WERI-Rb-1 (cell line): ENCODE measurements around the gene MFSD11.
"Not testable (repeated sequence)": the region's sequence is repeated elsewhere in the genome, so short reads cannot be mapped to it uniquely, and the experiment has no call there.

Experiments
- DNase-seq: peaks from one replicate; pipeline ENCODE4 v3.0.0-alpha.2; 2020
- H3K27ac ChIP-seq: fragments of 250-450 bp; sonication (Bioruptor Pico); 2 replicates; pipeline ENCODE4 v1.5.1; 2020; ENCODE audit warnings: mild to moderate bottlenecking, moderate library complexity
- H3K27me3 ChIP-seq: fragments of 250-450 bp; sonication (Bioruptor Pico); 2 replicates; pipeline ENCODE4 v1.5.1; 2021; ENCODE audit warnings: mild to moderate bottlenecking, low read depth, moderate library complexity; ENCODE audit not compliant: insufficient read depth, severe bottlenecking
- H3K36me3 ChIP-seq: fragments of 250-450 bp; sonication (Bioruptor Pico); 2 replicates; pipeline ENCODE4 v1.5.1; 2020; ENCODE audit warnings: mild to moderate bottlenecking, moderate library complexity
- H3K4me3 ChIP-seq: 2 replicates; pipeline ENCODE4 v1.5.1; 2011; ENCODE audit warnings: low read depth, mild to moderate bottlenecking, control low read depth, low read length
- H3K9me3 ChIP-seq: fragments of 250-450 bp; sonication (Bioruptor Pico); 2 replicates; pipeline ENCODE4 v1.5.1; 2021; ENCODE audit warnings: mild to moderate bottlenecking, moderate library complexity; ENCODE audit not compliant: severe bottlenecking
- TF ChIP-seq, protein P1 (sequence below): IDR thresholded peaks from 2 replicates; pipeline ENCODE4 v1.5.1; 2011; ENCODE audit warnings: low read depth, mild to moderate bottlenecking, control low read depth, inconsistent platforms, low read length

Gene MFSD11

DNA sequence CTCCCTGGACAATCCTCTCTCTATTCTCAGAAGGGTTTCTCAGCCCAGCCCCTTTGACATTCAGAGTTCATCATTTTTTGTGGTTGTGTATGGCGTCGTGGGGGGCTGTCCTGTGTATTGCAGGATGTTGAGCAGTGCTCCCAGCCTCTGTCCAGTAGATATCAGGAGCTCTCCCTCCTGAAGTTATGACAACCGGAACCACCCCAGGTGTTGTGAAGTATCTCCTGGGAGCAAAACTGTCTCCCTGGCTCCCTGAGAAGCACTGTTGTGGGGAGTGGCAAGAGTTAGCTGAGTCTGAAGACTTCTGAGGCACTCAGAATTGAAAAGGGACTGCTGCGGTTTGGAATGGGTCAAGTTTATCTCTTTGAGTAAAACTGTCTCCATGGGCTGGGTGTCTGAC, 74.3 kb downstream of the MFSD11 start:
- Histone ChIP-seq H3K27ac (no peak overlapping the region), H3K4me3 (no peak overlapping the region), H3K9me3 (no peaks in the 10 kb centered on the region), H3K27me3 (no peaks in the 10 kb centered on the region), H3K36me3 (no peaks in the 10 kb centered on the region)
- TF ChIP-seq, protein P1, sequence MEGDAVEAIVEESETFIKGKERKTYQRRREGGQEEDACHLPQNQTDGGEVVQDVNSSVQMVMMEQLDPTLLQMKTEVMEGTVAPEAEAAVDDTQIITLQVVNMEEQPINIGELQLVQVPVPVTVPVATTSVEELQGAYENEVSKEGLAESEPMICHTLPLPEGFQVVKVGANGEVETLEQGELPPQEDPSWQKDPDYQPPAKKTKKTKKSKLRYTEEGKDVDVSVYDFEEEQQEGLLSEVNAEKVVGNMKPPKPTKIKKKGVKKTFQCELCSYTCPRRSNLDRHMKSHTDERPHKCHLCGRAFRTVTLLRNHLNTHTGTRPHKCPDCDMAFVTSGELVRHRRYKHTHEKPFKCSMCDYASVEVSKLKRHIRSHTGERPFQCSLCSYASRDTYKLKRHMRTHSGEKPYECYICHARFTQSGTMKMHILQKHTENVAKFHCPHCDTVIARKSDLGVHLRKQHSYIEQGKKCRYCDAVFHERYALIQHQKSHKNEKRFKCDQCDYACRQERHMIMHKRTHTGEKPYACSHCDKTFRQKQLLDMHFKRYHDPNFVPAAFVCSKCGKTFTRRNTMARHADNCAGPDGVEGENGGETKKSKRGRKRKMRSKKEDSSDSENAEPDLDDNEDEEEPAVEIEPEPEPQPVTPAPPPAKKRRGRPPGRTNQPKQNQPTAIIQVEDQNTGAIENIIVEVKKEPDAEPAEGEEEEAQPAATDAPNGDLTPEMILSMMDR: no peak
- no peak for DNase-seq

DNA sequence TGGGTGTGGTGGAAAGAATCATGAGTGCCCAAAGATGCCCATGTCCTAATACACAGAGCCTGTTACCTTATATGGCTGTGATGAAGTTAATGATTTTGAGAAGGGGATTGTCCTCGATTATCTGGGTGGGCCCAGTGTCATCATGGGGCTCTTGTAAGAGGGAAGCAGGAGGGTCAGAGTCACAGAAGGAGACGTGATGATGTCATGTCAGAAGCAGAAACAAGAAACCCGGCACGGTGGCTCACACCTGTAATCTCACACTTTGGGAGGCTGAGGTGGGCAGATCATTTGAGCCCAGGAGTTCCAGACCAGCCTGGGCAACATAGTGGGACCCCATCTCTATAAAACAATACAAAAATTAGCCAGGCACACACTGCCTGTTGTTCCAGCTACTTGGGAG, 75.0 kb downstream of the MFSD11 start:
- H3K9me3 ChIP-seq: no peaks in the 10 kb centered on the region

DNA sequence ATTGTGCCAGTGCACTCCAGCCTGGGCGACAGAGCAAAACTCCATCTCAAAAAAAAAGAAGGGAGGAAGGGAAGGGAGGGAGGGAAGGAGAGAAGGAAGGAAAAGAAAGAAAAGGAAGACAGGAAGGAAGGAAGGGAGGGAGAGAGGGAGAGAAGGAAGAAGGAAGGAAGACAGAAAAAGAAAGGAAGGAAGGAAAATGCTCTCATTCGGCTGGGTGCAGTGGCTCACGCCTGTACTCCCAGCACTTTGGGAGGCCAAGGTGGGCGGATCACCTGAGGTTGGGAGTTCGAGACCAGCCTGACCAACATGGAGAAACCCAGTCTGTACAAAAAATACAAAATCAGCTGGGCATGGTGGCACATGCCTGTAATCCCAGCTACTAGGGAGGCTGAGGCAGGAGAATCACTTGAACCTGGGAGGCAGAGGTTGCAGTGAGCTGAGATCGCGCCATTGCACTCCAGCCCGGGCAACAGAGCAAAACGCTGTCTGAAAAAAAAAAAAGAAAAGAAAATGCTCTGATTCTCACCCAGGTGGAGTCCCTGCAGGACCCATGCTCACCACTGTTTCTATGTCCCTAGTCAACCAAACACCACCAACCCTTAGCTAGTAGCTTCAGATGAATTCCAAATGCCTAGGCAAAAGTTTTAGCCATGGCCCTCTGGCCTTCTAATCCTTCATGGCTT, 78.1 kb downstream of the MFSD11 start:
- not testable (repeated sequence) for H3K27ac ChIP-seq, H3K9me3 ChIP-seq, H3K4me3 ChIP-seq, H3K36me3 ChIP-seq, DNase-seq, H3K27me3 ChIP-seq

More for the DNA sequence above, 75.0 kb downstream of the MFSD11 start:
- DNase-seq: no peak
- no peak overlapping the region for H3K27ac ChIP-seq
- no peak overlapping the region for H3K4me3 ChIP-seq
- H3K27me3 ChIP-seq: no peaks in the 10 kb centered on the region
- H3K36me3 ChIP-seq: no peaks in the 10 kb centered on the region
- TF ChIP-seq, protein P1: no peak

- Histone ChIP-seq H3K4me3 (no peak overlapping the region), H3K36me3 (no peaks in the 10 kb centered on the region), H3K9me3 (no peaks in the 10 kb centered on the region), H3K27me3 (no peaks in the 10 kb centered on the region), H3K27ac (no peak overlapping the region)
- DNase-seq: peak; percentile 83
- TF ChIP-seq, protein P1: peak; percentile 94
These were observed 78.7 kb downstream of the MFSD11 start for GRCh38 chr17:76816590-76817135.

DNA sequence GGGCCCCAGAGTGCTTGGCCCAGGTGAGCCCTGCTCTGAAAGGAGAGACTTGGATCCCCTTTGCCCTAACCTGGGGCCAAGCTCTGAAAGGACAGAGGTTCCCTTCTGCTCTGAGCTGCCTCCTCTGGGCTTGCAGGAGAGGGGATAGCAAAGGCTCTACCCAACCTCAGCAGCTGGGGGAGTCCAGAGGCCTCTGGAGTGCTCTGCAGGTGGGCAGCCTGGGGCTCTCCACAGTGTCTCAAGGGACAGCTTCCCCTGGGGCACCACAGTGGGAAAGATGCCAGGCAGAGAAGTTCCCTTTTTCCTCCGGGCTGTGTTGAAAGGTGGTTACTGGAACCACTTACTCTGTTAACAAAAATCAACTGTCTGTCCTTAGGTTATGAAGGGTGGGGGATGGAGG, 82.1 kb downstream of the MFSD11 start:
- TF ChIP-seq, protein P1: no peak
- Histone ChIP-seq H3K4me3 (no peak overlapping the region), H3K27ac (no peak overlapping the region), H3K36me3 (no peaks in the 10 kb centered on the region), H3K27me3 (no peaks in the 10 kb centered on the region), H3K9me3 (peaks cover 4% of the 10 kb centered on the region)
- DNase-seq: no peak

GRCh38 chr17:76820561-76820960, 82.6 kb downstream of the MFSD11 start:
- no peak overlapping the region for H3K4me3 ChIP-seq
- no peak for DNase-seq
- H3K27ac ChIP-seq: no peak overlapping the region
- H3K27me3 ChIP-seq: no peaks in the 10 kb centered on the region
- peaks cover 4% of the 10 kb centered on the region for H3K9me3 ChIP-seq
- no peaks in the 10 kb centered on the region for H3K36me3 ChIP-seq
- TF ChIP-seq, protein P1: no peak
